Skeletal muscle tissue (tissue), 4 donors: ENCODE data around the gene SPACA5. TPM values are rescaled to one million over a fixed set of nuclear protein-coding genes. Genes with fewer than 3 reads are reported as not detected.
A peak's percentile ranks its signal among the peaks of the same experiment; 100 is the strongest.

Experiments used
- H3K27ac ChIP-seq: one replicate; pipeline ENCODE4 v1.7.0; 2013; ENCODE audit warnings: mild to moderate bottlenecking, low read depth, low read length, inconsistent platforms
- H3K27me3 ChIP-seq, 3 donors: one replicate each; pipeline ENCODE4 v1.7.0; 2013; ENCODE audit warnings: low read length in 3 of 3; ENCODE audit not compliant: control insufficient read depth in 3 of 3, insufficient read depth in 3 of 3
- H3K36me3 ChIP-seq, 3 donors: one replicate each; pipeline ENCODE4 v1.7.0; 2013; ENCODE audit warnings: low read length in 3 of 3; ENCODE audit not compliant: control insufficient read depth in 3 of 3, insufficient read depth in 3 of 3
- H3K4me1 ChIP-seq, 3 donors: one replicate each; pipeline ENCODE4 v1.7.0; 2013; ENCODE audit warnings: low read length in 3 of 3, mild to moderate bottlenecking in 3 of 3; ENCODE audit not compliant: control insufficient read depth in 3 of 3, insufficient read depth in 3 of 3
- H3K4me3 ChIP-seq, 3 donors: one replicate each; pipeline ENCODE4 v1.7.0; 2013; ENCODE audit warnings: low read length in 3 of 3
- H3K9ac ChIP-seq, 3 donors: one replicate each; pipeline ENCODE4 v1.7.0; 2013; ENCODE audit warnings: low read length in 3 of 3, mild to moderate bottlenecking in 3 of 3, moderate library complexity in 2 of 3, low read depth in 1 of 3
- H3K9me3 ChIP-seq, 3 donors: one replicate each; pipeline ENCODE4 v1.7.0; 2013; ENCODE audit warnings: low read length in 3 of 3; ENCODE audit not compliant: control insufficient read depth in 3 of 3
- total RNA-seq: library from RNA; depleted of rRNA; stranded (reverse); fragments of >200 nt; gene quantifications from one replicate; pipeline ENCODE4 v1.2.3, GENCODE V29; 2014
- donor health status: Osteomylitis.

Gene SPACA5
- total RNA-seq, 1 donor from 2014 or later = not detected

- no peaks in the 10 kb centered on the region for H3K27me3 ChIP-seq
- H3K4me3 ChIP-seq = no peak overlapping the region
- peak overlapping the region; percentile 23 for H3K27ac ChIP-seq
- no peaks in the 10 kb centered on the region for H3K9me3 ChIP-seq
- H3K36me3 ChIP-seq = no peaks in the 10 kb centered on the region
- no peak overlapping the region for H3K9ac ChIP-seq
- H3K4me1 ChIP-seq = no peaks in the 10 kb centered on the region
Measured at GRCh38 chrX:48045410-48046311, 38.9 kb downstream of the SPACA5 start.

GRCh38 chrX:48046846-48047245, 40.1 kb downstream of the SPACA5 start:
- Histone ChIP-seq H3K27ac (no peak overlapping the region), H3K9ac (no peak overlapping the region), H3K27me3 (no peaks in the 10 kb centered on the region), H3K4me1 (no peaks in the 10 kb centered on the region), H3K36me3 (no peaks in the 10 kb centered on the region), H3K4me3 (no peak overlapping the region), H3K9me3 (no peaks in the 10 kb centered on the region)

GRCh38 chrX:48058621-48059295, 52.0 kb downstream of the SPACA5 start:
- no peaks in the 10 kb centered on the region for H3K27me3 ChIP-seq
- H3K36me3 ChIP-seq = peaks cover 7 to 18% (median 10%) of the 10 kb centered on the region in 3 donors
- H3K9ac ChIP-seq = no peak overlapping the region
- no peak overlapping the region for H3K4me3 ChIP-seq
- H3K4me1 ChIP-seq = no peaks in the 10 kb centered on the region
- peaks cover 0 to 9% (median 0%) of the 10 kb centered on the region in 3 donors for H3K9me3 ChIP-seq
- H3K27ac ChIP-seq = no peak overlapping the region

GRCh38 chrX:48059296-48059639, 52.5 kb downstream of the SPACA5 start:
- no peaks in the 10 kb centered on the region for H3K4me1 ChIP-seq
- H3K36me3 ChIP-seq = peaks cover 7 to 18% (median 10%) of the 10 kb centered on the region in 3 donors
- no peak overlapping the region for H3K9ac ChIP-seq
- H3K4me3 ChIP-seq = no peak overlapping the region
- peaks cover 0 to 9% (median 0%) of the 10 kb centered on the region in 3 donors for H3K9me3 ChIP-seq
- H3K27me3 ChIP-seq = no peaks in the 10 kb centered on the region
- no peak overlapping the region for H3K27ac ChIP-seq

Other genes with a start within 250 kb of the SPACA5 start
- 11.5 TPM for gene ZNF81, start 170.1 kb upstream of the SPACA5 start, total RNA-seq
- gene ZNF182, start 3.0 kb upstream of the SPACA5 start, total RNA-seq = 2.6 TPM
- gene ZNF630, start 64.7 kb downstream of the SPACA5 start, total RNA-seq = 2.1 TPM
- gene SPACA5B, start 123.6 kb downstream of the SPACA5 start, total RNA-seq = not detected
- gene SSX5, start 189.8 kb downstream of the SPACA5 start, total RNA-seq = not detected
- gene SSX1, start 248.4 kb downstream of the SPACA5 start, total RNA-seq = not detected